Neural cell (in vitro differentiated cells): ENCODE measurements around the gene TAOK1.

Experiments
- EP300 ChIP-seq: fragments of 450-650 bp; conservative IDR thresholded peaks from 2 replicates; pipeline ENCODE4 v1.6.1; 2014; ENCODE audit warnings: antibody characterized with exemption, mild to moderate bottlenecking, moderate library complexity; ENCODE audit not compliant: poor library complexity, severe bottlenecking
- EZH2 ChIP-seq: fragments of 200-600, 300-800 bp; shearing (Covaris generic), sonication (generic); IDR thresholded peaks from 2 replicates; pipeline ENCODE4 v1.6.1; 2014; ENCODE audit warnings: antibody characterized with exemption, low read length, borderline replicate concordance, mild to moderate bottlenecking; ENCODE audit not compliant: insufficient read depth, poor library complexity, severe bottlenecking
- TAF1 ChIP-seq: IDR thresholded peaks from 2 replicates; pipeline ENCODE4 v1.6.1; 2012; ENCODE audit warnings: low read depth
- TF ChIP-seq, protein P1 (sequence below): fragments of 450-650 bp; IDR thresholded peaks from 2 replicates; pipeline ENCODE4 v1.5.1; 2014; ENCODE audit warnings: antibody characterized with exemption, mild to moderate bottlenecking, moderate library complexity; ENCODE audit not compliant: poor library complexity, severe bottlenecking

DNA sequence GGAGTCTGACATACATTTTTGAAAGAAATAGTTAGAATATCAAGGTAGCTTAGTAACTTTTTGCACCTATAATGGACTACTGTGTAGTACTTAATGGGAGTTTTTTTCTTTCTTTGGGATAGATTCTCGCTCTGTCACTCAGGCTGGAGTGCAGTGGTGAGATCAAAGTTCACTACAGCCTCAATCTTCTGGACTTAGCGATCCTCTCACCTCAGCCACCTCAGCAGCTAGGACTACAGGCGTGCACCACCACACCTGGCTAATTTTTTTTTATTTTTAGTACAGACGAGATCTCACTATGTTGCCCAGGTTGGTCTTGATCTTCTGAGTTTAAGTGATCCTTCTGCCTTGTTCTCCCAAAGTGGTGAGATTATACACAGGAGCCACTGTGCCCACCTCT lies 9.5 kb downstream of the TAOK1 start:
- TF ChIP-seq, protein P1, sequence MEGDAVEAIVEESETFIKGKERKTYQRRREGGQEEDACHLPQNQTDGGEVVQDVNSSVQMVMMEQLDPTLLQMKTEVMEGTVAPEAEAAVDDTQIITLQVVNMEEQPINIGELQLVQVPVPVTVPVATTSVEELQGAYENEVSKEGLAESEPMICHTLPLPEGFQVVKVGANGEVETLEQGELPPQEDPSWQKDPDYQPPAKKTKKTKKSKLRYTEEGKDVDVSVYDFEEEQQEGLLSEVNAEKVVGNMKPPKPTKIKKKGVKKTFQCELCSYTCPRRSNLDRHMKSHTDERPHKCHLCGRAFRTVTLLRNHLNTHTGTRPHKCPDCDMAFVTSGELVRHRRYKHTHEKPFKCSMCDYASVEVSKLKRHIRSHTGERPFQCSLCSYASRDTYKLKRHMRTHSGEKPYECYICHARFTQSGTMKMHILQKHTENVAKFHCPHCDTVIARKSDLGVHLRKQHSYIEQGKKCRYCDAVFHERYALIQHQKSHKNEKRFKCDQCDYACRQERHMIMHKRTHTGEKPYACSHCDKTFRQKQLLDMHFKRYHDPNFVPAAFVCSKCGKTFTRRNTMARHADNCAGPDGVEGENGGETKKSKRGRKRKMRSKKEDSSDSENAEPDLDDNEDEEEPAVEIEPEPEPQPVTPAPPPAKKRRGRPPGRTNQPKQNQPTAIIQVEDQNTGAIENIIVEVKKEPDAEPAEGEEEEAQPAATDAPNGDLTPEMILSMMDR, result no peak
- TF ChIP-seq EZH2 (no peak), TAF1 (no peak), EP300 (no peak)
